ENCODE data around the gene ARRDC2.
"Not testable (repeated sequence)": the region's sequence is repeated elsewhere in the genome, so short reads cannot be mapped to it uniquely, and the experiment has no call there.

The ARRDC2 gene

GRCh38 chr19:18007917-18008673, at the start of gene ARRDC2:
ARRDC2 (plus strand) TSS chr19:18008170; CDS start chr19:18008311, 141 bp downstream.
- peak; percentile 92 for FAIRE-seq
- peak; percentile 93 for DNase-seq (ENCODE audit: extremely low spot score, insufficient read length, low read depth)

- DNase-seq (ENCODE audit: extremely low spot score, insufficient read length, low read depth) (no peak), FAIRE-seq (no peak)
Measured at GRCh38 chr19:17963936-17964691, 43.9 kb upstream of the ARRDC2 start.

GRCh38 chr19:17965370-17966128, 42.4 kb upstream of the ARRDC2 start:
- FAIRE-seq (no peak), DNase-seq (ENCODE audit: extremely low spot score, insufficient read length, low read depth) (no peak)

- FAIRE-seq (no peak), DNase-seq (ENCODE audit: extremely low spot score, insufficient read length, low read depth) (no peak)
Measured at GRCh38 chr19:17966129-17966483, 41.9 kb upstream of the ARRDC2 start.

- DNase-seq (ENCODE audit: extremely low spot score, insufficient read length, low read depth) (no peak), FAIRE-seq (no peak)
Measured at GRCh38 chr19:17966550-17967256, 41.3 kb upstream of the ARRDC2 start, which contains the start of gene KCNN1. KCNN1 (plus strand) TSS chr19:17967107; CDS start chr19:17973889, 6,782 bp downstream.

GRCh38 chr19:17967257-17968051, 40.5 kb upstream of the ARRDC2 start:
- FAIRE-seq (no peak), DNase-seq (ENCODE audit: extremely low spot score, insufficient read length, low read depth) (no peak)

GRCh38 chr19:17968362-17968761, 39.6 kb upstream of the ARRDC2 start:
- DNase-seq (ENCODE audit: extremely low spot score, insufficient read length, low read depth): no peak
- FAIRE-seq: no peak

GRCh38 chr19:17969096-17969792, 38.7 kb upstream of the ARRDC2 start:
- DNase-seq (ENCODE audit: extremely low spot score, insufficient read length, low read depth): no peak
- FAIRE-seq: no peak

GRCh38 chr19:17972230-17972629, 35.7 kb upstream of the ARRDC2 start:
- FAIRE-seq (no peak), DNase-seq (ENCODE audit: extremely low spot score, insufficient read length, low read depth) (no peak)

- no peak for FAIRE-seq
- no peak for DNase-seq (ENCODE audit: extremely low spot score, insufficient read length, low read depth)
Measured at GRCh38 chr19:17973759-17974158, 34.2 kb upstream of the ARRDC2 start.

- no peak for DNase-seq (ENCODE audit: extremely low spot score, insufficient read length, low read depth)
- FAIRE-seq: no peak
Measured at GRCh38 chr19:17974551-17974950, 33.4 kb upstream of the ARRDC2 start.

- FAIRE-seq: no peak
- no peak for DNase-seq (ENCODE audit: extremely low spot score, insufficient read length, low read depth)
Measured at GRCh38 chr19:17975032-17975431, 32.9 kb upstream of the ARRDC2 start.

GRCh38 chr19:17977021-17977420, 30.9 kb upstream of the ARRDC2 start:
- FAIRE-seq (no peak), DNase-seq (ENCODE audit: extremely low spot score, insufficient read length, low read depth) (no peak)

GRCh38 chr19:17977488-17977887, 30.5 kb upstream of the ARRDC2 start:
- DNase-seq (ENCODE audit: extremely low spot score, insufficient read length, low read depth) (no peak), FAIRE-seq (no peak)

GRCh38 chr19:17981611-17982010, 26.4 kb upstream of the ARRDC2 start:
- no peak for DNase-seq (ENCODE audit: extremely low spot score, insufficient read length, low read depth)
- FAIRE-seq: no peak

- FAIRE-seq: no peak
Measured at GRCh38 chr19:17982430-17982829, 25.5 kb upstream of the ARRDC2 start.

GRCh38 chr19:17985037-17985818, 22.7 kb upstream of the ARRDC2 start:
- FAIRE-seq (no peak), DNase-seq (ENCODE audit: extremely low spot score, insufficient read length, low read depth) (no peak)

More at GRCh38 chr19:17982430-17982829, 25.5 kb upstream of the ARRDC2 start:
- no peak for DNase-seq (ENCODE audit: extremely low spot score, insufficient read length, low read depth)

GRCh38 chr19:17986569-17986968, 21.4 kb upstream of the ARRDC2 start:
- not testable (repeated sequence) for DNase-seq (ENCODE audit: extremely low spot score, insufficient read length, low read depth); FAIRE-seq

Measured in GM18507 (cell line).